ENCODE results near the gene MKRN2. TPM values are rescaled to one million over a fixed set of nuclear protein-coding genes. Genes with fewer than 3 reads are reported as not detected.

The MKRN2 gene
- total RNA-seq, 4 donors from 2014 or later, result 18.5 to 35.6 (median 29.3) TPM

DNA sequence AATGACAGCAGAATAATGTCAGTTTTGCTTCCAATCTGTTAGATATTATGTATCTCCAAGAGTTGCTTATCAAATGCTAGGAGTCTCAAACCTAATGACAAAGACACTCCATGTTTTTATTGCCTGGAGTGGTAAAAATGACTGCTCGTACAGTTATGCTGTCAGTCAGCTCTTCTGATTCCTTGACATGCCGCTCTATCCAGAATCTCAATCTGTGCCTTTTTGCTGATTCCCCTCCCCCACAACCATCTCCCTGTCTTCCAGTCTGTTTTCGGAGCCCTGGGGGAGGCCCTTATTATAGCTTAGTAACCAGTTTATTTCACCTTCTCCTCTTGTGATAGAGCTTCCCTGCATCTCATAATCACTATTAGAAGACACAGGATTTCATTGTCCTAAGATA lies 2.6 kb downstream of the MKRN2 start:
- no peak overlapping the region for H3K4me3 ChIP-seq (ENCODE audit: low read depth, poor library complexity, severe bottlenecking)
- intact Hi-C loops (cut with DNase I; ENCODE audit: low total_unique reads), result no loop called here
- TF ChIP-seq CTCF (IDR thresholded peaks at IDR 0.05) (no peak), POLR2A (IDR thresholded peaks at IDR 0.05) (no peak)
- no peak for DNase-seq (ENCODE audit: low spot score in 2 of 2)
- 71% methylated on average over 3 of the region's 3 CpGs for WGBS, 2 donors

GRCh38 chr3:12560505-12561190 lies 3.8 kb downstream of the MKRN2 start:
- DNase-seq (ENCODE audit: low spot score in 2 of 2), result peak in 1 of 2 donors; percentile 36
- no peak overlapping the region for H3K4me3 ChIP-seq (ENCODE audit: low read depth, poor library complexity, severe bottlenecking)
- TF ChIP-seq POLR2A (IDR thresholded peaks at IDR 0.05), result no peak
- TF ChIP-seq CTCF (IDR thresholded peaks at IDR 0.05), result no peak
- intact Hi-C loops (cut with DNase I; ENCODE audit: low total_unique reads), result no loop called here
- 79% methylated on average over 5 of the region's 5 CpGs for WGBS, 2 donors

- 79 to 85% methylated on average over 2 of the region's 2 CpGs for WGBS, 2 donors
- intact Hi-C loops (cut with DNase I; ENCODE audit: low total_unique reads), result no loop called here
- TF ChIP-seq POLR2A (IDR thresholded peaks at IDR 0.05) (no peak), CTCF (IDR thresholded peaks at IDR 0.05) (no peak)
- peak in 1 of 2 donors; percentile 21 for DNase-seq (ENCODE audit: low spot score in 2 of 2)
- H3K4me3 ChIP-seq (ENCODE audit: low read depth, poor library complexity, severe bottlenecking), result no peak overlapping the region
These were observed 4.5 kb downstream of the MKRN2 start for GRCh38 chr3:12561397-12561796.

DNA sequence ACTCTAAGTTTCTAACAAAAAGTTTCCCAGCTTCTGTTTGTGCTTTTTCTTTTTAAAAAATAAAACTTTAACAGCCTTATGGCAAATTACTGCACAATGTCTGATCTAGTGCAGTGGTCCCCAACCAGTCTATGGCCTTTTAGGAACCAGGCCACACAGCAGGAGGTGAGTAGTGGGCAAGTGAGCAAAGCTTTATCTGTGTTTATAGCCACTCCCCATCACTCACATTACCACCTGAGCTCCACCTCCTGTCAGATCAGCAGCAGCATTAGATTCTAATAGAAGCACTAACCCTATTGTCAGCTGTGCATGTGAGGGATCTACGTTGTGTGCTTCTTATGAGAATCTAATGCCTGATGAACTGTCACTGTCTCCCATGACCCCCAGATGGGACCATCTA lies 5.6 kb downstream of the MKRN2 start:
- WGBS, 2 donors, result 57 to 76% methylated on average over 1 of the region's 1 CpG
- intact Hi-C loops (cut with DNase I; ENCODE audit: low total_unique reads), result no loop called here
- H3K4me3 ChIP-seq (ENCODE audit: low read depth, poor library complexity, severe bottlenecking), result no peak overlapping the region
- no peak for TF ChIP-seq POLR2A (IDR thresholded peaks at IDR 0.05)
- no peak for TF ChIP-seq CTCF (IDR thresholded peaks at IDR 0.05)
- peak in 1 of 2 donors; percentile 5 for DNase-seq (ENCODE audit: low spot score in 2 of 2)

DNA sequence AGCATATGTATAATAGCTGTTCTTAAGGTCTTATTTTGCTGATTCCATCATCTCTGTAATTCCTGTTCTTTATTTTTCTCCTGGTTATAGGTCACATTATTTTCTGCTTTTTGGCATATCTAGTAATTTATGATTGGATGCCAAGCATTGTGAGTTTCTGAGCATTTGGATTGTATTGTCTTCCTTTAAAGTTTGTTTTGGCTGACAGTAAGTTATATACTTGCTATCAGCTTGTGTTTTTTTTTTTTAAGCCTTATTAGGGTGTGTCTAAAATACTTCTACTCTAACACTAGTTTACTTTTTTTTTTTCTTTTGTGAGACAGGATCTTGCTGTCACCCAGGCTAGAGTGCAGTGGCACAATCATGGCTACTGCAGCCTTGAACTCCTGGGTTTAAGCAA lies 10.1 kb downstream of the MKRN2 start:
- H3K4me3 ChIP-seq (ENCODE audit: low read depth, poor library complexity, severe bottlenecking), result no peak overlapping the region
- intact Hi-C loops (cut with DNase I; ENCODE audit: low total_unique reads), result no loop called here
- DNase-seq (ENCODE audit: low spot score in 2 of 2), result no peak
- no peak for TF ChIP-seq CTCF (IDR thresholded peaks at IDR 0.05)
- no peak for TF ChIP-seq POLR2A (IDR thresholded peaks at IDR 0.05)

GRCh38 chr3:12568747-12569146 lies 11.9 kb downstream of the MKRN2 start:
- intact Hi-C loops (cut with DNase I; ENCODE audit: low total_unique reads), result no loop called here
- 52 to 63% methylated on average over 3 of the region's 3 CpGs for whole genome bisulfite sequencing, 2 donors
- H3K4me3 ChIP-seq (ENCODE audit: low read depth, poor library complexity, severe bottlenecking), result no peak overlapping the region
- no peak for TF ChIP-seq CTCF (IDR thresholded peaks at IDR 0.05)
- no peak for TF ChIP-seq POLR2A (IDR thresholded peaks at IDR 0.05)
- DNase-seq (ENCODE audit: low spot score in 2 of 2), result peak in 1 of 2 donors; percentile 12

All from lower leg skin (tissue), 4 donors.